ENCODE measurements around the gene SENP1. TPM values are rescaled to one million over a fixed set of nuclear protein-coding genes. Genes with fewer than 3 reads are reported as not detected.

The SENP1 gene
- total and polyA plus RNA-seq, 4 donors, result 3.5 to 30.8 (median 12.9) TPM

DNA sequence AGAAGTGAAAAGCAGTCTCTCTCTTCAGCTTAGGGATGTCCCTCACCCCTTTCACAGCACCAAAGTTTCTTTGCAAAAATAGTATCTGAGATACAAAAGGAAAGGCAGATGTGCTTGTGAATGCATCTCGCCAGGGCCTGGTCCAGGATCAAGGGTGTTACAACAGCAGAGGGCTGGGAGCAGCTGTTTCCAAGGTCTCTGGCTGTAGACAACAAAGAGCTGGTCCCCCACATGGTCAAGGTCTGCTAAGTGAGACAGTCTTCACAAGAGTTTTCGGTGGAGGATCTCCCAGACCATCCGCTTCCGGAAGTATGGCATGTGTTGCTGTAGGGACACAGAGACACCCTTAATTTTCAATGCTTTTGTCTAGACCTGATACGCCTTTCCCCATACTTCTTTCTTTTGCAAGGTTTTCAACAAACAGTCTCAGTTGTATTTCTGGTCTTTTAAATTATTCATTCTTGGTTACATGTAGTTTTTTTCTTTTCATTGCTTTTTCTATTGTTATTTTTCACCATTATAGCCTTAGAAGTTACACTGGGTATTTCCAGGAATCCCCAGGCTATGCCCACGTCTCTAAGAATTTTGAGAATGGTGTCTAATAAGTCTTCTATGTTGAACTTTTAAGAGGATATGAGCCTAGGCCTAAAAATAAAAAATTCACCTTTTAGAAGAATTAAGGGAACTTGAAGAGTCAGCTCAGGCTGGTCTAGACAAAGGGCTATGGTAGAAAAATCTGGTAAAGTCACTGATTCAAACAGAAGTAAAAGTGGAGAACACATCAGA is 60.6 kb downstream of the SENP1 start:
- DNase-seq (no peak), ATAC-seq (ENCODE audit: insufficient read depth, low FRiP score) (no peak)
- peaks cover 19 to 33% (median 27%) of the 10 kb centered on the region in 4 donors for H3K36me3 ChIP-seq (ENCODE audit: control insufficient read depth in 4 of 4, insufficient read depth in 4 of 4, low read length in 4 of 4)
- H3K9me3 ChIP-seq (ENCODE audit: control insufficient read depth in 4 of 4, insufficient read depth in 3 of 4, low read length in 3 of 4), result no peaks in the 10 kb centered on the region
- WGBS, 2 donors, result 96 to 97% methylated on average over 6 of the region's 6 CpGs
- H3K27ac ChIP-seq (ENCODE audit: low read depth in 1 of 2, low read length in 1 of 2), result no peak overlapping the region
- TF ChIP-seq, protein P1, sequence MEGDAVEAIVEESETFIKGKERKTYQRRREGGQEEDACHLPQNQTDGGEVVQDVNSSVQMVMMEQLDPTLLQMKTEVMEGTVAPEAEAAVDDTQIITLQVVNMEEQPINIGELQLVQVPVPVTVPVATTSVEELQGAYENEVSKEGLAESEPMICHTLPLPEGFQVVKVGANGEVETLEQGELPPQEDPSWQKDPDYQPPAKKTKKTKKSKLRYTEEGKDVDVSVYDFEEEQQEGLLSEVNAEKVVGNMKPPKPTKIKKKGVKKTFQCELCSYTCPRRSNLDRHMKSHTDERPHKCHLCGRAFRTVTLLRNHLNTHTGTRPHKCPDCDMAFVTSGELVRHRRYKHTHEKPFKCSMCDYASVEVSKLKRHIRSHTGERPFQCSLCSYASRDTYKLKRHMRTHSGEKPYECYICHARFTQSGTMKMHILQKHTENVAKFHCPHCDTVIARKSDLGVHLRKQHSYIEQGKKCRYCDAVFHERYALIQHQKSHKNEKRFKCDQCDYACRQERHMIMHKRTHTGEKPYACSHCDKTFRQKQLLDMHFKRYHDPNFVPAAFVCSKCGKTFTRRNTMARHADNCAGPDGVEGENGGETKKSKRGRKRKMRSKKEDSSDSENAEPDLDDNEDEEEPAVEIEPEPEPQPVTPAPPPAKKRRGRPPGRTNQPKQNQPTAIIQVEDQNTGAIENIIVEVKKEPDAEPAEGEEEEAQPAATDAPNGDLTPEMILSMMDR (IDR thresholded peaks at IDR 0.05; ENCODE audit: control extremely low read depth, extremely low read depth), result no peak
- no peaks in the 10 kb centered on the region for H3K4me1 ChIP-seq (ENCODE audit: control insufficient read depth in 5 of 5, insufficient read depth in 5 of 5, low read length in 5 of 5)
- no peak overlapping the region for H3K9ac ChIP-seq (ENCODE audit: insufficient read depth in 1 of 2, low read length in 2 of 2)
- no peaks in the 10 kb centered on the region for H3K27me3 ChIP-seq (ENCODE audit: control insufficient read depth in 3 of 3, insufficient read depth in 3 of 3, low read length in 2 of 3)
- H3K4me3 ChIP-seq, result no peak overlapping the region

DNA sequence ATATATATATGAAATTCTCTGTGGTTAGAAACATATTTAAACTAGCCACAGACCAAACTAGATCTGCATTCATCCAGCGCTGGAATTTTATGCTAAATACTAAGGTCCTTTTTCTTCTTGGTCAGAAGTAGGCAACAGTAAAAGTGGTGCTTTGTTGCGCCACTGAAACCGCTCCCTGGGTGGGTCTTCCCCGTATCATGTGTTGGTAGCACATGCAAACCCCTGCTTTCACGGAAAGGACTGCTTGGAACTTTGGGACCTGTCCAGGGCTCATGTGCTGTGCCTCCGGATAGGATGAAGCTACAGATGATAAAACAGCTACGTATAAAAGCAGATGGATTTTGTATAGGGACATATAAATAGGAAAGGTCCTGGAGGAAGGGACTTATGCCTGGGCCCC is 61.5 kb downstream of the SENP1 start:
- no peaks in the 10 kb centered on the region for H3K4me1 ChIP-seq (ENCODE audit: control insufficient read depth in 5 of 5, insufficient read depth in 5 of 5, low read length in 5 of 5)
- peaks cover 18 to 33% (median 24%) of the 10 kb centered on the region in 4 donors for H3K36me3 ChIP-seq (ENCODE audit: control insufficient read depth in 4 of 4, insufficient read depth in 4 of 4, low read length in 4 of 4)
- WGBS, 2 donors, result 94 to 95% methylated on average over 7 of the region's 7 CpGs
- no peak overlapping the region for H3K27ac ChIP-seq (ENCODE audit: low read depth in 1 of 2, low read length in 1 of 2)
- H3K9ac ChIP-seq (ENCODE audit: insufficient read depth in 1 of 2, low read length in 2 of 2), result no peak overlapping the region
- TF ChIP-seq, protein P1 (IDR thresholded peaks at IDR 0.05; ENCODE audit: control extremely low read depth, extremely low read depth), result no peak
- H3K9me3 ChIP-seq (ENCODE audit: control insufficient read depth in 4 of 4, insufficient read depth in 3 of 4, low read length in 3 of 4), result no peaks in the 10 kb centered on the region
- no peak overlapping the region for H3K4me3 ChIP-seq
- ATAC-seq (ENCODE audit: insufficient read depth, low FRiP score) (no peak), DNase-seq (no peak)
- no peaks in the 10 kb centered on the region for H3K27me3 ChIP-seq (ENCODE audit: control insufficient read depth in 3 of 3, insufficient read depth in 3 of 3, low read length in 2 of 3)

DNA sequence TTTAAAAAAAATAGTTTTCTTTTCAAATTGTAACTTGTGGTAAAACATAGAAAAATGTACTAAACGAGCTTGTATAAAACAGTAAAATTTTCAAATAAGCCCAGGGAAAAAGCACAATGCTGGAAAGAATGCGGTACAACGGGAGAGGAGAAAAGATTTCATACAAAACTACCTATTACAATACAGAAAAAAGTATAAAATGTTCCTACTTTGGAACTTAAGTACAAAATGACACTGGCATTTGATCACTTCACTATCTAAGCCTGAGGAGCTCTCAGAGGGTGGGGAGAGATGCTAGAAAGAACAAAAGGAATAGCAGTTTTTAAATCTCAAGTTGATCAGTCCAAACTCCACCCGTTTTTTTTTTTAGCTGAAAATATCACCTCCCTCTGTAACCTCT is 62.1 kb downstream of the SENP1 start:
- H3K9me3 ChIP-seq (ENCODE audit: control insufficient read depth in 4 of 4, insufficient read depth in 3 of 4, low read length in 3 of 4), result no peaks in the 10 kb centered on the region
- WGBS, 2 donors, result 83 to 84% methylated on average over 4 of the region's 4 CpGs
- no peaks in the 10 kb centered on the region for H3K4me1 ChIP-seq (ENCODE audit: control insufficient read depth in 5 of 5, insufficient read depth in 5 of 5, low read length in 5 of 5)
- no peak overlapping the region for H3K27ac ChIP-seq (ENCODE audit: low read depth in 1 of 2, low read length in 1 of 2)
- peaks cover 18 to 31% (median 23%) of the 10 kb centered on the region in 4 donors for H3K36me3 ChIP-seq (ENCODE audit: control insufficient read depth in 4 of 4, insufficient read depth in 4 of 4, low read length in 4 of 4)
- ATAC-seq (ENCODE audit: insufficient read depth, low FRiP score) (no peak), DNase-seq (no peak)
- no peak overlapping the region for H3K9ac ChIP-seq (ENCODE audit: insufficient read depth in 1 of 2, low read length in 2 of 2)
- H3K27me3 ChIP-seq (ENCODE audit: control insufficient read depth in 3 of 3, insufficient read depth in 3 of 3, low read length in 2 of 3), result no peaks in the 10 kb centered on the region
- no peak overlapping the region for H3K4me3 ChIP-seq
- TF ChIP-seq, protein P1 (IDR thresholded peaks at IDR 0.05; ENCODE audit: control extremely low read depth, extremely low read depth), result no peak
